IMR-90 (cell line): ENCODE data around the gene DISC1. TPM values are rescaled to one million over a fixed set of nuclear protein-coding genes. Genes with fewer than 3 reads are reported as not detected.

Source experiments
- ATAC-seq: fragments of 200-7000 bp; cut with Tn5 transposase; 2 replicates; pipeline ENCODE4 v1.9.1; 2020; ENCODE audit warnings: low read depth, mild to moderate bottlenecking, moderate library complexity
- BruUV-seq: library from RNA; stranded (reverse); fragments of 400-500 nt; replicated peaks from 2 replicates; lab custom pipeline; 2021; lab: Mats Ljungman, UMichigan
- CTCF ChIA-PET: fragments of 300-600 bp; formaldehyde crosslinking; extraction: SDS; loops from one replicate; lab custom pipeline; 2021; ENCODE audit warnings: antibody characterized with exemption; lab: Yijun Ruan, JAX
- POLR2A ChIA-PET: fragments of 300-600 bp; sonication (Branson Sonifier 250); formaldehyde crosslinking; loops from one replicate; lab custom pipeline; 2022; ENCODE audit warnings: antibody characterized with exemption; ENCODE audit not compliant: unreplicated experiment; lab: Charles Lee
- DNase-seq: peaks from one replicate; pipeline ENCODE4 v3.0.0; 2013
- H2AFZ ChIP-seq: replicated peaks from 2 replicates; pipeline ENCODE3; 2013; ENCODE audit warnings: low read length, mild to moderate bottlenecking; ENCODE audit not compliant: poor library complexity
- H2AK5ac ChIP-seq: 2 replicates; pipeline ENCODE4 v1.6.1; 2013; ENCODE audit warnings: low read depth, low read length, inconsistent platforms
- H2AK9ac ChIP-seq: replicated peaks from 2 replicates; pipeline ENCODE3; 2013; ENCODE audit warnings: mild to moderate bottlenecking, low read depth, low read length, moderate library complexity; ENCODE audit not compliant: poor library complexity
- H2BK120ac ChIP-seq: 2 replicates; pipeline ENCODE4 v1.6.1; 2013; ENCODE audit warnings: low read depth, low read length, inconsistent platforms
- H2BK15ac ChIP-seq: 3 replicates; pipeline ENCODE4 v1.6.1; 2013; ENCODE audit warnings: low read depth, low read length, inconsistent platforms
- H2BK20ac ChIP-seq: 2 replicates; pipeline ENCODE4 v1.6.1; 2013; ENCODE audit warnings: low read depth, mild to moderate bottlenecking, inconsistent platforms, low read length, moderate library complexity
- H2BK5ac ChIP-seq: 2 replicates; pipeline ENCODE4 v1.6.1; 2013; ENCODE audit warnings: mild to moderate bottlenecking, low read depth, low read length, inconsistent platforms; ENCODE audit not compliant: poor library complexity, severe bottlenecking
- H3K14ac ChIP-seq: replicated peaks from 2 replicates; pipeline ENCODE4 v1.6.1; 2013; ENCODE audit warnings: low read depth, low read length, inconsistent platforms
- H3K18ac ChIP-seq: 2 replicates; pipeline ENCODE4 v1.6.1; 2013; ENCODE audit warnings: low read depth, low read length, control low read depth
- H3K23ac ChIP-seq: 2 replicates; pipeline ENCODE4 v1.6.1; 2013; ENCODE audit warnings: low read depth, low read length, inconsistent platforms
- H3K27ac ChIP-seq: 2 replicates; pipeline ENCODE4 v1.5.1; 2013; ENCODE audit warnings: mild to moderate bottlenecking, control low read depth, low read length; ENCODE audit not compliant: insufficient read depth
- H3K27me3 ChIP-seq: 2 replicates; pipeline ENCODE4 v1.6.1; 2013; ENCODE audit warnings: low read length; ENCODE audit not compliant: control insufficient read depth, insufficient read depth
- H3K36me3 ChIP-seq: 2 replicates; pipeline ENCODE4 v1.6.1; 2013; ENCODE audit warnings: low read length, mixed read lengths; ENCODE audit not compliant: control insufficient read depth, insufficient read depth
- H3K4ac ChIP-seq: 2 replicates; pipeline ENCODE4 v1.6.1; 2013; ENCODE audit warnings: low read depth, low read length, inconsistent platforms
- H3K4me1 ChIP-seq: 2 replicates; pipeline ENCODE4 v1.6.1; 2013; ENCODE audit warnings: low read length, mixed read lengths; ENCODE audit not compliant: control insufficient read depth, insufficient read depth
- H3K4me2 ChIP-seq: 2 replicates; pipeline ENCODE4 v1.6.1; 2013; ENCODE audit warnings: low read depth, mild to moderate bottlenecking, control low read depth, low read length, moderate library complexity
- H3K4me3 ChIP-seq: 2 replicates; pipeline ENCODE4 v1.5.1; 2013; ENCODE audit warnings: low read depth, mild to moderate bottlenecking, control low read depth, low read length, moderate library complexity; ENCODE audit not compliant: insufficient read depth
- H3K56ac ChIP-seq: 2 replicates; pipeline ENCODE4 v1.6.1; 2013; ENCODE audit warnings: low read length, inconsistent platforms; ENCODE audit not compliant: insufficient read depth; ENCODE audit errors: extremely low read depth
- H3K79me1 ChIP-seq, 2 experiments: 2 replicates each; pipeline ENCODE4 v1.6.1; 2013; ENCODE audit warnings: low read length in 2 of 2, inconsistent platforms in 1 of 2, low read depth in 1 of 2
- H3K9ac ChIP-seq: 2 replicates; pipeline ENCODE4 v1.6.1; 2013; ENCODE audit warnings: low read depth, low read length, control low read depth
- H3K9me1 ChIP-seq: 2 replicates; pipeline ENCODE4 v1.6.1; 2013; ENCODE audit warnings: low read length, inconsistent platforms; ENCODE audit not compliant: insufficient read depth
- H3K9me3 ChIP-seq: 2 replicates; pipeline ENCODE4 v1.6.1; 2013; ENCODE audit warnings: low read length; ENCODE audit not compliant: control insufficient read depth, insufficient read depth
- H4K20me1 ChIP-seq: 2 replicates; pipeline ENCODE4 v1.6.1; 2013; ENCODE audit warnings: low read length, inconsistent platforms; ENCODE audit not compliant: insufficient read depth
- H4K5ac ChIP-seq: 2 replicates; pipeline ENCODE4 v1.6.1; 2013; ENCODE audit warnings: mild to moderate bottlenecking, low read depth, low read length, control low read depth
- H4K8ac ChIP-seq, 2 experiments: 2 replicates each; pipeline ENCODE4 v1.6.1; 2013; ENCODE audit warnings: low read depth in 2 of 2, low read length in 2 of 2, control low read depth in 1 of 2, inconsistent platforms in 1 of 2
- H4K91ac ChIP-seq: 2 replicates; pipeline ENCODE4 v1.6.1; 2013; ENCODE audit warnings: low read depth, low read length, inconsistent platforms; ENCODE audit not compliant: insufficient read depth
- BHLHE40 ChIP-seq: fragments of 150-350 bp; IDR thresholded peaks from 2 replicates; pipeline ENCODE4 v1.6.1; 2016; ENCODE audit warnings: mild to moderate bottlenecking, low read depth, low read length
- CEBPB ChIP-seq: IDR thresholded peaks from 2 replicates; pipeline ENCODE4 v1.6.1; 2012; ENCODE audit warnings: low read depth, low read length, improper control_type of control experiment
- FOS ChIP-seq: fragments of 150-350 bp; IDR thresholded peaks from 2 replicates; pipeline ENCODE4 v1.6.1; 2016; ENCODE audit warnings: low read depth, low read length
- MAFK ChIP-seq: IDR thresholded peaks from 2 replicates; pipeline ENCODE4 v1.6.1; 2012; ENCODE audit warnings: low read depth, low read length, improper control_type of control experiment
- MXI1 ChIP-seq: IDR thresholded peaks from 2 replicates; pipeline ENCODE4 v1.6.1; 2012; ENCODE audit warnings: low read depth, mild to moderate bottlenecking, low read length, moderate library complexity, borderline replicate concordance
- NFE2L2 ChIP-seq: fragments of 150-350 bp; IDR thresholded peaks from 2 replicates; pipeline ENCODE4 v1.6.1; 2016; ENCODE audit warnings: low read depth, mild to moderate bottlenecking, low read length
- POLR2A ChIP-seq: IDR thresholded peaks from 2 replicates; pipeline ENCODE4 v1.6.1; 2012; ENCODE audit warnings: mild to moderate bottlenecking, low read depth, low read length
- RAD21 ChIP-seq: IDR thresholded peaks from 2 replicates; pipeline ENCODE4 v1.6.1; 2012; ENCODE audit warnings: low read length, improper control_type of control experiment
- RCOR1 ChIP-seq: IDR thresholded peaks from 2 replicates; pipeline ENCODE4 v1.6.1; 2012; ENCODE audit warnings: mild to moderate bottlenecking, low read length, improper control_type of control experiment; ENCODE audit not compliant: insufficient replicate concordance
- RFX5 ChIP-seq: IDR thresholded peaks from 2 replicates; pipeline ENCODE4 v1.8.0; 2012; ENCODE audit warnings: low read depth, mild to moderate bottlenecking, low read length, moderate library complexity
- WGBS, 2 experiments: methylation state at CpG; one replicate each; pipeline versions ENCODE4 v1.1.5 to v1.1.7; 2013; ENCODE audit warnings: missing lambda C conversion rate in 2 of 2; ENCODE audit not compliant: insufficient read length in 1 of 2; ENCODE audit errors: extremely low coverage in 2 of 2; 5-methylcytosine and 5-hydroxymethylcytosine counted together
- dilution Hi-C: fragments of 300-500 bp; cut with HindIII; formaldehyde crosslinking; loops from one replicate; pipeline ENCODE4 v1.14.3; 2018; ENCODE audit warnings: low sequenced_read_pairs; ENCODE audit not compliant: unreplicated experiment
- in situ Hi-C: fragments of 300-500 bp; cut with MboI; formaldehyde crosslinking; loops from 3 replicates; pipeline ENCODE4 v1.14.3; 2019; ENCODE audit warnings: low sequenced_read_pairs, inconsistent platforms, mixed read lengths
- intact Hi-C: fragments of 100-400 bp; cut with micrococcal nuclease; formaldehyde crosslinking; loops from 2 replicates; pipeline ENCODE4 v1.10.0; 2022
- polyA plus RNA-seq, 3 experiments: library from polyadenylated mRNA; depleted of rRNA; stranded (reverse); fragments of >200 nt; gene quantifications; 2 replicates each; pipeline ENCODE4 v1.2.3, GENCODE V29; 2012; ENCODE audit warnings: low replicate concordance in 1 of 3
- total RNA-seq: library from RNA; depleted of rRNA; stranded (reverse); fragments of >200 nt; gene quantifications from 2 replicates; pipeline ENCODE4 v1.2.3, GENCODE V29; 2012
- TF ChIP-seq, protein P1 (sequence below): fragments of 150-350 bp; IDR thresholded peaks from 2 replicates; pipeline ENCODE4 v1.6.1; 2016; ENCODE audit warnings: low read depth, mild to moderate bottlenecking, low read length, moderate library complexity, borderline replicate concordance
- TF ChIP-seq, protein P2 (sequence below): conservative IDR thresholded peaks from 2 replicates; pipeline ENCODE4 v1.5.1; 2012; ENCODE audit warnings: mild to moderate bottlenecking, low read depth, low read length, improper control_type of control experiment
- TF ChIP-seq, protein P3 (sequence below): fragments of 150-350 bp; IDR thresholded peaks from 2 replicates; pipeline ENCODE4 v1.6.1; 2017; ENCODE audit warnings: mild to moderate bottlenecking, antibody characterized with exemption, low read length, low read depth

DISC1 gene
- total and polyA plus RNA-seq, 2 of the 4 experiments (the other 2 are of a cell fraction), result 2.2 to 7.0 TPM

DNA sequence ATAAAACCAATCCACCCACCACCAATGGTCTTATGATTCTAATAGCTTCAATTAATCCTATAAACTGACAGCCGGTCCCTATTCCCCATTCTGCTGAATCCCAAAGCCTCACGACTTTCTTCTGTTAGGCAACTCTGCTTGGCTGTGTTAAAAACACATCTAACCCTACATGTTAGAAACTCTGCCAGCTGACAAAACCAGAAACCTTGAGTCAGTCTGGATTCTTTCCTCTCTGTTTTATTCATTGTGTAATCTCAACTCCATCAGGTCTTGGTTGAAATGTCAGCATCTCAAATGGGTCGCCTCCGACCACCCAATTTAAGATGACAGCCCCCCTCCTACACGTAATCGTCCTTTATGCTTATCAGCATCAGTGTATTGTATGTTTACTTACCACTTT is 312.1 kb downstream of the DISC1 start:
- Histone ChIP-seq H2AFZ (no peak overlapping the region), H3K4me2 (no peak overlapping the region), H4K8ac (no peak overlapping the region), H2AK5ac (no peak overlapping the region), H2BK20ac (no peak overlapping the region), H3K9me3 (no peaks in the 10 kb centered on the region), H3K4me3 (no peak overlapping the region), H3K27ac (no peak overlapping the region), H3K4me1 (peaks cover 2% of the 10 kb centered on the region; the same call in 1 of the 2 replicates), H4K91ac (no peak overlapping the region), H2BK5ac (no peak overlapping the region), H3K18ac (no peak overlapping the region), H3K79me1 (no peaks in the 10 kb centered on the region), H2BK15ac (no peak overlapping the region), H3K56ac (no peak overlapping the region), H3K36me3 (no peaks in the 10 kb centered on the region), H3K9me1 (0 out of 2 replicates have a peak, but pooled peaks cover 3% of the 10 kb centered on the region), H3K27me3 (no peaks in the 10 kb centered on the region), H2BK120ac (no peak overlapping the region), H3K14ac (no peak overlapping the region), H3K9ac (no peak overlapping the region), H3K23ac (no peak overlapping the region), H4K20me1 (no peaks in the 10 kb centered on the region), H4K5ac (no peak overlapping the region), H2AK9ac (no peak overlapping the region), H3K4ac (no peak overlapping the region)
- DNase-seq (peak; percentile 45), ATAC-seq (peak; percentile 42; the same call in 1 of the 2 replicates)
- TF ChIP-seq RAD21, result no peak
- TF ChIP-seq MXI1, result no peak
- TF ChIP-seq BHLHE40, result no peak
- no peak for TF ChIP-seq FOS
- no peak for TF ChIP-seq POLR2A
- no peak for TF ChIP-seq MAFK
- TF ChIP-seq NFE2L2, result no peak
- no peak for TF ChIP-seq RFX5
- no peak for TF ChIP-seq CEBPB
- TF ChIP-seq, protein P1, sequence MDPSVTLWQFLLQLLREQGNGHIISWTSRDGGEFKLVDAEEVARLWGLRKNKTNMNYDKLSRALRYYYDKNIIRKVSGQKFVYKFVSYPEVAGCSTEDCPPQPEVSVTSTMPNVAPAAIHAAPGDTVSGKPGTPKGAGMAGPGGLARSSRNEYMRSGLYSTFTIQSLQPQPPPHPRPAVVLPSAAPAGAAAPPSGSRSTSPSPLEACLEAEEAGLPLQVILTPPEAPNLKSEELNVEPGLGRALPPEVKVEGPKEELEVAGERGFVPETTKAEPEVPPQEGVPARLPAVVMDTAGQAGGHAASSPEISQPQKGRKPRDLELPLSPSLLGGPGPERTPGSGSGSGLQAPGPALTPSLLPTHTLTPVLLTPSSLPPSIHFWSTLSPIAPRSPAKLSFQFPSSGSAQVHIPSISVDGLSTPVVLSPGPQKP, result no peak
- TF ChIP-seq, protein P2, sequence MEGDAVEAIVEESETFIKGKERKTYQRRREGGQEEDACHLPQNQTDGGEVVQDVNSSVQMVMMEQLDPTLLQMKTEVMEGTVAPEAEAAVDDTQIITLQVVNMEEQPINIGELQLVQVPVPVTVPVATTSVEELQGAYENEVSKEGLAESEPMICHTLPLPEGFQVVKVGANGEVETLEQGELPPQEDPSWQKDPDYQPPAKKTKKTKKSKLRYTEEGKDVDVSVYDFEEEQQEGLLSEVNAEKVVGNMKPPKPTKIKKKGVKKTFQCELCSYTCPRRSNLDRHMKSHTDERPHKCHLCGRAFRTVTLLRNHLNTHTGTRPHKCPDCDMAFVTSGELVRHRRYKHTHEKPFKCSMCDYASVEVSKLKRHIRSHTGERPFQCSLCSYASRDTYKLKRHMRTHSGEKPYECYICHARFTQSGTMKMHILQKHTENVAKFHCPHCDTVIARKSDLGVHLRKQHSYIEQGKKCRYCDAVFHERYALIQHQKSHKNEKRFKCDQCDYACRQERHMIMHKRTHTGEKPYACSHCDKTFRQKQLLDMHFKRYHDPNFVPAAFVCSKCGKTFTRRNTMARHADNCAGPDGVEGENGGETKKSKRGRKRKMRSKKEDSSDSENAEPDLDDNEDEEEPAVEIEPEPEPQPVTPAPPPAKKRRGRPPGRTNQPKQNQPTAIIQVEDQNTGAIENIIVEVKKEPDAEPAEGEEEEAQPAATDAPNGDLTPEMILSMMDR, result no peak
- TF ChIP-seq, protein P3, sequence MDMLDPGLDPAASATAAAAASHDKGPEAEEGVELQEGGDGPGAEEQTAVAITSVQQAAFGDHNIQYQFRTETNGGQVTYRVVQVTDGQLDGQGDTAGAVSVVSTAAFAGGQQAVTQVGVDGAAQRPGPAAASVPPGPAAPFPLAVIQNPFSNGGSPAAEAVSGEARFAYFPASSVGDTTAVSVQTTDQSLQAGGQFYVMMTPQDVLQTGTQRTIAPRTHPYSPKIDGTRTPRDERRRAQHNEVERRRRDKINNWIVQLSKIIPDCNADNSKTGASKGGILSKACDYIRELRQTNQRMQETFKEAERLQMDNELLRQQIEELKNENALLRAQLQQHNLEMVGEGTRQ, result no peak
- no peak for TF ChIP-seq RCOR1
- dilution Hi-C loops (no loop called here), in situ Hi-C loops (no loop called here), intact Hi-C loops (loop anchor here (10.0 kb wide), 1 partner anchor 184 kb away; no protein-coding TSS in a partner anchor)
- 60% methylated on average over 2 of the region's 6 CpGs; no CpG with 5 or more reads in 1 of the 2 experiments for WGBS, 2 experiments
- BruUV-seq, result no TSS peak
- ChIA-PET POLR2A (no interaction called here), CTCF (no interaction called here)
